Heart right ventricle (tissue), 16 donors: ENCODE measurements around the gene SPRYD4. TPM values are rescaled to one million over a fixed set of nuclear protein-coding genes. Genes with fewer than 3 reads are reported as not detected.
A peak's percentile ranks its signal among the peaks of the same experiment; 100 is the strongest.

Source experiments
- ATAC-seq, 8 donors: fragments of 200-7000 bp; cut with Tn5 transposase; one replicate each; pipeline ENCODE4 v1.9.1; 2020; ENCODE audit warnings: mild to moderate bottlenecking in 8 of 8, moderate library complexity in 8 of 8, moderate number of reproducible peaks in 1 of 8
- DNase-seq, 2 donors: peaks; one replicate each; pipeline ENCODE4 v3.0.0-alpha.2; 2020
- H3K27ac ChIP-seq, 10 donors: fragments of 200-600 bp; sonication (generic) in 2 of 10; one replicate each; pipeline versions ENCODE4 v1.5.0 to v1.8.0; 2020 to 2022; ENCODE audit warnings: mild to moderate bottlenecking in 3 of 10
- H3K27me3 ChIP-seq, 7 donors: fragments of 200-600 bp; one replicate each; pipeline ENCODE4 v1.8.0; 2021 to 2022; ENCODE audit warnings: mild to moderate bottlenecking in 2 of 7
- H3K36me3 ChIP-seq, 9 donors: fragments of 200-600 bp; sonication (generic) in 1 of 9; one replicate each; pipeline versions ENCODE4 v1.5.0 to v1.8.0; 2020 to 2022; ENCODE audit warnings: mild to moderate bottlenecking in 2 of 9
- H3K4me1 ChIP-seq, 9 donors: fragments of 200-600 bp; sonication (generic) in 1 of 9; one replicate each; pipeline versions ENCODE4 v1.5.0 to v1.8.0; 2020 to 2022; ENCODE audit warnings: mild to moderate bottlenecking in 4 of 9
- H3K4me3 ChIP-seq, 10 donors: fragments of 200-600 bp; sonication (generic) in 2 of 10; one replicate each; pipeline versions ENCODE4 v1.5.0 to v1.8.0; 2020 to 2022; ENCODE audit warnings: mild to moderate bottlenecking in 7 of 10, moderate library complexity in 2 of 10
- H3K9me3 ChIP-seq, 11 donors: fragments of 200-600 bp in 10 of 11; sonication (generic) in 2 of 11; one replicate each; pipeline versions ENCODE4 v1.5.0 to v1.8.0; 2013 to 2022; ENCODE audit warnings: mild to moderate bottlenecking in 2 of 11, control low read depth in 1 of 11, moderate library complexity in 1 of 11
- WGBS, 2 donors: extraction: QIAGEN DNeasy Blood & Tissue Kit; methylation state at CpG; one replicate each; pipeline ENCODE4 v1.1.7; 2013; ENCODE audit warnings: inconsistent platforms in 1 of 2; 5-methylcytosine and 5-hydroxymethylcytosine counted together
- intact Hi-C, 10 donors: fragments of 100-400 bp; cut with DNase I; formaldehyde crosslinking; loops; one replicate each; pipeline versions ENCODE4 v1.11.1 to v1.14.2; 2022
- polyA plus RNA-seq, 2 donors: library from polyadenylated mRNA; stranded (reverse); fragments of 200-250 nt; gene quantifications; one replicate each; pipeline ENCODE4 v1.2.3, GENCODE V29; 2013
- total RNA-seq, 10 donors: library from RNA; stranded (reverse); fragmentation: NEBNext Ultra II Directional in 3 of 10; extraction: Animal tissue kit (Norgen Biotek cat#: 25700) in 3 of 10; gene quantifications; one replicate each; pipeline versions ENCODE4 v1.2.1 to v1.2.4, GENCODE V29; 2021 to 2023
- TF ChIP-seq, protein P1 (sequence below), 9 donors: fragments of 200-600 bp; sonication (generic) in 2 of 9; IDR thresholded peaks; one replicate each; pipeline versions ENCODE4 v1.5.0 to v1.8.0; 2021 to 2022; ENCODE audit warnings: antibody characterized with exemption in 9 of 9, mild to moderate bottlenecking in 5 of 9, moderate library complexity in 1 of 9
- donor health status: Arrhythmogenic right ventricular cardiomyopathy.
- donor health status: ischemic (EF 13 %, LVEDD 7.1; RV severe dilation, severe dysfunction).
- donor health status: healthy with polysubstance abuse.
- donor health status: DM: no; HTN: yes; CAD: no.
- donor health status: DM: no; HTN: no; CAD: no.
- donor health status: ischemic (EF 25% LVEDD 6.9; RV normal size, moderate dysfunction).
- donor health status: ischemic (EF 25% LVEDD 5.7; RV mildly dilated, moderate dysfunction).
- donor health status: healthy.
- donor health status: DM: yes; HTN: yes; CAD: no.
- donor health status: Ischemic cardiomyopathy.
- donor health status: ischemic (EF 35%, LVEDD 5.7; RV mildly dilated, moderate dysfunction).
- donor health status: nonischemic (EF 11% LVEDD 7.7; RV severe dilation, severe dysfunction).
- donor health status: DM: yes; HTN: yes; CAD: no.
- donor health status: PGD.
- donor health status: ischemic (EF 29% LVEDD 5.4; RV normal size, mild dysfunction).
- donor health status: nonischemic (EF 23%, LVEDD 6.1; RV moderate dilation, normal function).

Gene SPRYD4
- total and polyA plus RNA-seq, 12 donors = 1.9 to 5.0 (median 4.1) TPM

DNA sequence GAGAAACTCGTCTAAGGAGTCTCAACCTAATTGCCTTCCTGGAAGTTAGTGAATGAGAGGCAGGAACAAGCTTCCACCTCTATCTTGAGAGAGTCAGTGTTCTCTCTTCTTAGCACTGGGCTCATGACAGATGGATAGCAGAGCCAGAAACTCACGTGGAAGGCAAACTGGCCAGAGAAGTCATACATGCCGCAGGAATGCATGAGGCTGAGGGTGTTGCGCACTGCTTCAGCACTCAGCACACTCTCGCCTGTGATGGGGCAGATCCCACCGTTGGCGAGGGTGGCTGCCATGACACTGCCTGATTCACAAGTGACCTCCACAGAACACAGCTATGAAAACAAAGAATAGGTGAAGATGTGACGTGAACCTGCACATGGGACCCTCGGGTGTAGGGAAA, 6.0 kb downstream of the SPRYD4 start:
- peaks cover 0 to 25% (median 7%) of the 10 kb centered on the region in 9 donors for H3K4me1 ChIP-seq
- peaks cover 0 to 32% (median 0%) of the 10 kb centered on the region in 9 donors for H3K36me3 ChIP-seq
- TF ChIP-seq, protein P1, sequence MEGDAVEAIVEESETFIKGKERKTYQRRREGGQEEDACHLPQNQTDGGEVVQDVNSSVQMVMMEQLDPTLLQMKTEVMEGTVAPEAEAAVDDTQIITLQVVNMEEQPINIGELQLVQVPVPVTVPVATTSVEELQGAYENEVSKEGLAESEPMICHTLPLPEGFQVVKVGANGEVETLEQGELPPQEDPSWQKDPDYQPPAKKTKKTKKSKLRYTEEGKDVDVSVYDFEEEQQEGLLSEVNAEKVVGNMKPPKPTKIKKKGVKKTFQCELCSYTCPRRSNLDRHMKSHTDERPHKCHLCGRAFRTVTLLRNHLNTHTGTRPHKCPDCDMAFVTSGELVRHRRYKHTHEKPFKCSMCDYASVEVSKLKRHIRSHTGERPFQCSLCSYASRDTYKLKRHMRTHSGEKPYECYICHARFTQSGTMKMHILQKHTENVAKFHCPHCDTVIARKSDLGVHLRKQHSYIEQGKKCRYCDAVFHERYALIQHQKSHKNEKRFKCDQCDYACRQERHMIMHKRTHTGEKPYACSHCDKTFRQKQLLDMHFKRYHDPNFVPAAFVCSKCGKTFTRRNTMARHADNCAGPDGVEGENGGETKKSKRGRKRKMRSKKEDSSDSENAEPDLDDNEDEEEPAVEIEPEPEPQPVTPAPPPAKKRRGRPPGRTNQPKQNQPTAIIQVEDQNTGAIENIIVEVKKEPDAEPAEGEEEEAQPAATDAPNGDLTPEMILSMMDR (IDR thresholded peaks at IDR 0.05) = no peak
- no peaks in the 10 kb centered on the region for H3K27me3 ChIP-seq
- H3K9me3 ChIP-seq = no peaks in the 10 kb centered on the region
- peak in 1 of 2 donors; percentile 38 for DNase-seq
- H3K27ac ChIP-seq = peak overlapping the region in 7 of 10 donors; percentile 15 to 62 (median 48)
- intact Hi-C loops = no loop called here
- ATAC-seq = peak; percentile 48 to 85 (median 74)
- 52 to 72% methylated on average over 9 of the region's 9 CpGs for WGBS, 2 donors
- H3K4me3 ChIP-seq = no peak overlapping the region

DNA sequence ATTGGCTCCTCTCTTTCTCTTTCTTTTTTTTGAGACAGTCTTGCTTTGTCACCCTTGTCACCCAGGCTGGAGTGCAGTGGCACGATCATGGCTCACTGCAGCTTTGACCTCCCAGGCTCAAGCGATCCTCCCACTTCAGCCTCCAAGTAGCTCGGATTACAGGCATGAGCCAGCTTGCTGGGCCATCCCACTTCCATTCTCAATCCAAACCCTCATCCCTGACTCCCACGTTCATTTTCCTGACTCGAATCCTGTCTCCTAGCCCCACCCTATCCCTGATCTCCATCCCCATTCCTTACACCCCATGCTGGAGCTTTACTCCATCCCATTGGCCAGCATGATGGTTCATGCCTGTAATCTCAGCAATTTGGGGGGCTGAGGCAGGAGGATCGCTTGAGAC, 7.8 kb downstream of the SPRYD4 start:
- Histone ChIP-seq H3K27me3 (no peaks in the 10 kb centered on the region), H3K27ac (no peak overlapping the region), H3K4me3 (no peak overlapping the region), H3K36me3 (peaks cover 0 to 25% (median 0%) of the 10 kb centered on the region in 9 donors), H3K9me3 (no peaks in the 10 kb centered on the region), H3K4me1 (peaks cover 0 to 12% (median 0%) of the 10 kb centered on the region in 9 donors)
- intact Hi-C loops = no loop called here
- WGBS, 2 donors = 86 to 88% methylated on average over 6 of the region's 6 CpGs
- ATAC-seq = no peak
- TF ChIP-seq, protein P1 (IDR thresholded peaks at IDR 0.05) = no peak
- DNase-seq = no peak

DNA sequence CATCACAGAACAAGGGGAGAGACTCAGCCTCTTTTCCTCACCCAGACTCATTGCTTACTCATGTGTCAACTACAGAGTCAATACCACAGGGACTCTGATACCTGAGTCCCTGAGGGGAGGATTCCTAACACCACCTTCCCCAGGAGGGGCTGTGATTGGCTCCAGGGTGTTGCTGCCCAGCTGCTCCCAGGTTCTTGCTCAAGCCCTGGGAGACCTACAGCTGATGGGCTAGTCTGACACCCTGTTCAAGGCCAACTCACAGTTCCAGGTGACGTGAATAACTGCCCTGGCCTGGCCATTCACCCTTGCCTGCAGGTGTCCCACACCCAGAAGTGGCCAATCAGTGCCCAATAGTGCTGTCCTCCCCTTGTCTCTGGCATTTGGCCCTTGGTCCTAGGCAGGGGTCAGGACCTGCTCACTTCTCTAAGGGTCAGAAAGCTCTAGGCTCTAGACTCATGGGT, 8.6 kb downstream of the SPRYD4 start:
- Histone ChIP-seq H3K9me3 (no peaks in the 10 kb centered on the region), H3K36me3 (peaks cover 0 to 18% (median 0%) of the 10 kb centered on the region in 9 donors), H3K27me3 (no peaks in the 10 kb centered on the region), H3K4me1 (peaks cover 0 to 11% (median 0%) of the 10 kb centered on the region in 9 donors), H3K27ac (no peak overlapping the region), H3K4me3 (no peak overlapping the region)
- ATAC-seq (peak in 1 of 8 donors; percentile 12), DNase-seq (no peak)
- intact Hi-C loops = no loop called here
- TF ChIP-seq, protein P1 (IDR thresholded peaks at IDR 0.05) = no peak
- 93 to 100% methylated on average over 1 of the region's 1 CpG for WGBS, 2 donors

DNA sequence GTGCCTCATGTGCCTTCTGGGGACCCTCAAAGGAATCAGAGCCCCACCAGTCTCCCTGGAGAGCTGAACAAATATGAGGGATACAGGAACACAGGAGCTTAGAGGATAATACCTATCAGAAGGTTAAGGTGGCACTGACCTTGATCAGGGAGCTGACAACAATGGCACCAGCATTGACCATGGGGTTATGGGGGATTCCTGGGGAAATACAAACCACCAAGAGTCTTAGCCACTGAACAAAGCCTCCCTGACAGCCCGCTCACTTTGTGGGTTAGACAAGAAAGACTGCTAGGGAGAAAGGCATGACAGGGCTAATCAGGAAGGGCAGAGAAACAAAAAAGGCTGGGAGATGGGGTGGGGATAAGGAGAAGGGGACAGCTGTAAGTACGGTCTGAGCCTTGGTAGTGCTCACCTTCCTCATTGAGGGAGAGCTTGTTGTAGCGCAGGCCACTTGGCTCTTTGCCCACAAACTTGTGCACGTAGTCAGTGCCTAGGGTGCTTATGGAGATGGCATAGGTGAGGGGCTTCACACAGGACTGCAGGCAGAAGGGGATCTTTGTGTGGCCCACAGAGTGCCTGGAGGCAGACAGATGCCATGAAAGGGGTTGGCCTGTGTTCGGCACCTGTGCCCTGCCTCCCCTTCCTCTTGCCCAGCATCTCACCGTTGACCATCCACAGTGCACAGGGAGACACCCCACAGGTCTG, 9.3 kb downstream of the SPRYD4 start:
- H3K27ac ChIP-seq = no peak overlapping the region
- H3K27me3 ChIP-seq = no peaks in the 10 kb centered on the region
- 91 to 92% methylated on average over 6 of the region's 6 CpGs for WGBS, 2 donors
- peaks cover 0 to 11% (median 0%) of the 10 kb centered on the region in 9 donors for H3K36me3 ChIP-seq
- no peaks in the 10 kb centered on the region for H3K9me3 ChIP-seq
- peaks cover 0 to 11% (median 0%) of the 10 kb centered on the region in 9 donors for H3K4me1 ChIP-seq
- ATAC-seq (no peak), DNase-seq (no peak)
- intact Hi-C loops = no loop called here
- TF ChIP-seq, protein P1 (IDR thresholded peaks at IDR 0.05) = no peak
- no peak overlapping the region for H3K4me3 ChIP-seq
